ENCODE results near the gene COPS3.

COPS3 gene

GRCh38 chr17:17215575-17215974, 65.5 kb downstream of the COPS3 start:
- no peak for DNase-seq (ENCODE audit: low read depth in 1 of 2, low spot score in 1 of 2)
- Histone ChIP-seq H3K4me3 (replicated peaks; ENCODE audit: insufficient read depth, low read length) (no peak overlapping the region), H3K27ac (replicated peaks) (no peak overlapping the region), H3K27me3 (ENCODE audit: insufficient read depth, poor library complexity, severe bottlenecking) (no peaks in the 10 kb centered on the region)
- TF ChIP-seq SPI1 (IDR thresholded peaks at IDR 0.05; ENCODE audit: borderline replicate concordance, low read depth) = no peak
- TF ChIP-seq CTCF (IDR thresholded peaks at IDR 0.05; ENCODE audit: insufficient read depth, low read length) = no peak
- TF ChIP-seq REST (IDR thresholded peaks at IDR 0.05; ENCODE audit: insufficient replicate concordance, low read depth) = no peak
- TF ChIP-seq GABPA (IDR thresholded peaks at IDR 0.05; ENCODE audit: low read depth) = no peak
- TF ChIP-seq POLR2AphosphoS5 (IDR thresholded peaks at IDR 0.05; ENCODE audit: low read depth) = no peak

- no peak for DNase-seq (ENCODE audit: low read depth in 1 of 2, low spot score in 1 of 2)
- Histone ChIP-seq H3K27me3 (ENCODE audit: insufficient read depth, poor library complexity, severe bottlenecking) (no peaks in the 10 kb centered on the region), H3K4me3 (replicated peaks; ENCODE audit: insufficient read depth, low read length) (no peak overlapping the region), H3K27ac (replicated peaks) (no peak overlapping the region)
- TF ChIP-seq SPI1 (IDR thresholded peaks at IDR 0.05; ENCODE audit: borderline replicate concordance, low read depth) = no peak
- TF ChIP-seq REST (IDR thresholded peaks at IDR 0.05; ENCODE audit: insufficient replicate concordance, low read depth) = no peak
- no peak for TF ChIP-seq CTCF (IDR thresholded peaks at IDR 0.05; ENCODE audit: insufficient read depth, low read length)
- TF ChIP-seq POLR2AphosphoS5 (IDR thresholded peaks at IDR 0.05; ENCODE audit: low read depth) = no peak
- no peak for TF ChIP-seq GABPA (IDR thresholded peaks at IDR 0.05; ENCODE audit: low read depth)
Observed at GRCh38 chr17:17214646-17215436, 66.2 kb downstream of the COPS3 start.

GRCh38 chr17:17213775-17214174, 67.3 kb downstream of the COPS3 start:
- DNase-seq (ENCODE audit: low read depth in 1 of 2, low spot score in 1 of 2) = no peak
- Histone ChIP-seq H3K27ac (replicated peaks) (no peak overlapping the region), H3K4me3 (replicated peaks; ENCODE audit: insufficient read depth, low read length) (no peak overlapping the region), H3K27me3 (ENCODE audit: insufficient read depth, poor library complexity, severe bottlenecking) (no peaks in the 10 kb centered on the region)
- TF ChIP-seq CTCF (IDR thresholded peaks at IDR 0.05; ENCODE audit: insufficient read depth, low read length) (no peak), SPI1 (IDR thresholded peaks at IDR 0.05; ENCODE audit: borderline replicate concordance, low read depth) (no peak), POLR2AphosphoS5 (IDR thresholded peaks at IDR 0.05; ENCODE audit: low read depth) (no peak), REST (IDR thresholded peaks at IDR 0.05; ENCODE audit: insufficient replicate concordance, low read depth) (no peak), GABPA (IDR thresholded peaks at IDR 0.05; ENCODE audit: low read depth) (no peak)

Data from HL-60 (cell line).